HepG2 (cell line): Measurements from ENCODE around the gene BCAS3. TPM values are rescaled to one million over a fixed set of nuclear protein-coding genes. Genes with fewer than 3 reads are reported as not detected.

ENCODE experiments used
- ARHGAP35 ChIP-seq: sonication (generic); formaldehyde crosslinking; IDR thresholded peaks from 2 replicates; pipeline ENCODE4 v1.9.0; 2022; ENCODE audit warnings: mild to moderate bottlenecking, inconsistent platforms, moderate library complexity, missing genetic modification reagents, borderline replicate concordance
- ATF2 ChIP-seq: sonication (generic); formaldehyde crosslinking; IDR thresholded peaks from 2 replicates; pipeline ENCODE4 v1.4.0; 2020; ENCODE audit warnings: missing genetic modification reagents
- CHCHD3 ChIP-seq: sonication (generic); formaldehyde crosslinking; IDR thresholded peaks from 2 replicates; pipeline ENCODE4 v1.8.0; 2022; ENCODE audit warnings: mild to moderate bottlenecking, missing genetic modification reagents, moderate library complexity
- FOSL1 ChIP-seq: sonication (generic); formaldehyde crosslinking; IDR thresholded peaks from 2 replicates; pipeline ENCODE4 v1.9.0; 2021; ENCODE audit warnings: missing genetic modification reagents, borderline replicate concordance
- HINFP ChIP-seq: sonication (generic); formaldehyde crosslinking; IDR thresholded peaks from 2 replicates; pipeline ENCODE4 v1.4.0; 2020; ENCODE audit warnings: low read depth, mild to moderate bottlenecking, missing genetic modification reagents
- HOXD1 ChIP-seq: sonication (generic); formaldehyde crosslinking; IDR thresholded peaks from 2 replicates; pipeline ENCODE4 v1.5.0; 2020; ENCODE audit warnings: missing genetic modification reagents
- IKZF1 ChIP-seq: fragments of 450-650 bp; IDR thresholded peaks from 2 replicates; pipeline ENCODE4 v1.7.1; 2016
- KDM5A ChIP-seq: fragments of 200-600 bp; sonication (generic); IDR thresholded peaks from 2 replicates; pipeline ENCODE4 v1.7.0; 2018; ENCODE audit warnings: antibody characterized with exemption, mild to moderate bottlenecking, low read length, borderline replicate concordance
- NCOA1 ChIP-seq: sonication (generic); formaldehyde crosslinking; IDR thresholded peaks from 2 replicates; pipeline ENCODE4 v1.9.0; 2021; ENCODE audit warnings: missing genetic modification reagents
- NFE2L2 ChIP-seq: fragments of 150-350 bp; IDR thresholded peaks from 2 replicates; pipeline ENCODE4 v1.6.1; 2014; ENCODE audit warnings: low read length
- NR2C2 ChIP-seq: sonication (generic); formaldehyde crosslinking; IDR thresholded peaks from 2 replicates; pipeline ENCODE4 v1.4.0; 2020; ENCODE audit warnings: missing genetic modification reagents, mild to moderate bottlenecking, moderate library complexity, borderline replicate concordance
- PAWR ChIP-seq: sonication (generic); formaldehyde crosslinking; IDR thresholded peaks from 2 replicates; pipeline ENCODE4 v1.4.0; 2020; ENCODE audit warnings: missing genetic modification reagents, mild to moderate bottlenecking, borderline replicate concordance
- RFX5 ChIP-seq: IDR thresholded peaks from 2 replicates; pipeline ENCODE4 v1.6.1; 2011; ENCODE audit warnings: low read depth, low read length, improper control_type of control experiment
- ZBTB34 ChIP-seq: sonication (generic); formaldehyde crosslinking; IDR thresholded peaks from 2 replicates; pipeline ENCODE4 v1.8.0; 2022; ENCODE audit warnings: mild to moderate bottlenecking, missing genetic modification reagents
- ZFP36L1 ChIP-seq: sonication (generic); formaldehyde crosslinking; IDR thresholded peaks from 2 replicates; pipeline ENCODE4 v1.8.0; 2022; ENCODE audit warnings: mild to moderate bottlenecking, missing genetic modification reagents, moderate library complexity
- ZFP82 ChIP-seq: sonication (generic); formaldehyde crosslinking; IDR thresholded peaks from 2 replicates; pipeline ENCODE4 v1.5.1; 2020; ENCODE audit warnings: mild to moderate bottlenecking, missing genetic modification reagents, borderline replicate concordance
- ZGPAT ChIP-seq: IDR thresholded peaks from 2 replicates; pipeline ENCODE4 v1.6.1; 2016; ENCODE audit warnings: mild to moderate bottlenecking
- ZNF207 ChIP-seq: fragments of 450-650 bp; IDR thresholded peaks from 2 replicates; pipeline ENCODE4 v1.6.1; 2016; ENCODE audit warnings: antibody characterized with exemption, borderline replicate concordance
- ZNF329 ChIP-seq: sonication (generic); formaldehyde crosslinking; IDR thresholded peaks from 2 replicates; pipeline ENCODE4 v1.9.0; 2021; ENCODE audit warnings: low read depth, mild to moderate bottlenecking, missing genetic modification reagents
- ZNF710 ChIP-seq: sonication (generic); formaldehyde crosslinking; IDR thresholded peaks from 2 replicates; pipeline ENCODE4 v1.5.0; 2020; ENCODE audit warnings: mild to moderate bottlenecking, missing genetic modification reagents, borderline replicate concordance
- ZNF83 ChIP-seq: sonication (generic); formaldehyde crosslinking; IDR thresholded peaks from 2 replicates; pipeline ENCODE4 v1.4.0; 2020; ENCODE audit warnings: missing genetic modification reagents, mild to moderate bottlenecking, borderline replicate concordance
- ZSCAN20 ChIP-seq: sonication (generic); formaldehyde crosslinking; IDR thresholded peaks from 2 replicates; pipeline ENCODE4 v1.4.0; 2020; ENCODE audit warnings: missing genetic modification reagents, mild to moderate bottlenecking, borderline replicate concordance
- polyA plus RNA-seq, 8 experiments: library from polyadenylated mRNA; depleted of rRNA in 3 of 8; stranded (reverse) in 7 of 8; unstranded in 1 of 8; fragments of >200 nt; fragmentation: Illumina TruSeq in 4 of 8; extraction: Trizol in 4 of 8; gene quantifications; 2 replicates each; pipeline versions ENCODE4 v1.2.1 to v1.2.3, GENCODE V29; 2011 to 2016; ENCODE audit warnings: low read depth in 4 of 8, missing spikeins in 1 of 8, mixed read lengths in 1 of 8; ENCODE audit not compliant: insufficient read depth in 1 of 8
- total RNA-seq, 5 experiments: library from RNA; depleted of rRNA; stranded (reverse); fragments of >200 nt; fragmentation: Illumina TruSeq; extraction: Trizol; gene quantifications; 2 replicates each; pipeline ENCODE4 v1.2.3, GENCODE V29; 2016; ENCODE audit warnings: low read depth in 1 of 5

Gene BCAS3
- total and polyA plus RNA-seq, 2 of the 13 experiments (the other 11 are each of a cell fraction or from before 2014, with no cell fraction given) = 10.7 to 11.2 TPM

- TF ChIP-seq NFE2L2 (no peak), ZSCAN20 (no peak), ZFP36L1 (CRISPR knock-in tag) (no peak), NCOA1 (CRISPR knock-in tag) (no peak), HINFP (0 out of 2 replicates have a peak, but pooled peaks have one; percentile 36), ZNF83 (CRISPR knock-in tag) (no peak), ATF2 (peak; percentile 50; the same call in 1 of the 2 replicates), FOSL1 (no peak), NR2C2 (peak; percentile 12; the same call in 1 of the 2 replicates), RFX5 (no peak), HOXD1 (CRISPR knock-in tag) (no peak; the same call in none of the 2 replicates), ZFP82 (CRISPR knock-in tag) (no peak), IKZF1 (no peak), ZNF207 (no peak), ZNF329 (CRISPR knock-in tag) (no peak; the same call in 1 of the 2 replicates), PAWR (CRISPR knock-in tag) (no peak), ZNF710 (CRISPR knock-in tag) (peak; percentile 84), CHCHD3 (CRISPR knock-in tag) (no peak), KDM5A (no peak), ZBTB34 (CRISPR knock-in tag) (no peak), ARHGAP35 (CRISPR knock-in tag) (no peak), ZGPAT (CRISPR knock-in tag) (peak; percentile 67; the same call in 1 of the 2 replicates)
These were observed 739.1 kb downstream of the BCAS3 start (continued) for GRCh38 chr17:61416540-61417363.
